NB4 (cell line): ENCODE results near the gene USF3.

Experiments used
- CTCF ChIP-seq: IDR thresholded peaks from one replicate; pipeline ENCODE4 v1.5.1; 2012; ENCODE audit warnings: low read depth, low read length
- POLR2A ChIP-seq: IDR thresholded peaks from 2 replicates; pipeline ENCODE4 v1.6.1; 2011; ENCODE audit warnings: mild to moderate bottlenecking; ENCODE audit not compliant: insufficient read length; ENCODE audit errors: extremely low read depth

GRCh38 chr3:113607219-113607596 lies 89.2 kb downstream of the USF3 start:
- TF ChIP-seq CTCF (no peak), POLR2A (no peak)
